Ectodermal cell (in vitro differentiated cells): ENCODE data around the gene FAM83E.
A peak's percentile ranks its signal among the peaks of the same experiment; 100 is the strongest.

ENCODE experiments used
- H3K27ac ChIP-seq: 2 replicates; pipeline ENCODE4 v1.7.0; 2013; ENCODE audit warnings: mild to moderate bottlenecking, low read depth, low read length; ENCODE audit not compliant: insufficient read depth, poor library complexity, severe bottlenecking
- H3K27me3 ChIP-seq: 2 replicates; pipeline ENCODE4 v1.7.0; 2013; ENCODE audit warnings: mild to moderate bottlenecking, low read length; ENCODE audit not compliant: insufficient read depth, control insufficient read depth, poor library complexity, severe bottlenecking
- H3K36me3 ChIP-seq: one replicate; pipeline ENCODE4 v1.7.0; 2013; ENCODE audit warnings: low read length; ENCODE audit not compliant: control insufficient read depth, insufficient read depth
- H3K4me1 ChIP-seq: one replicate; pipeline ENCODE4 v1.7.0; 2013; ENCODE audit warnings: low read length; ENCODE audit not compliant: control insufficient read depth, insufficient read depth
- H3K4me3 ChIP-seq: 2 replicates; pipeline ENCODE4 v1.7.0; 2013; ENCODE audit warnings: low read depth, low read length, control low read depth; ENCODE audit not compliant: insufficient read depth
- H3K9me3 ChIP-seq: 2 replicates; pipeline ENCODE4 v1.7.0; 2013; ENCODE audit warnings: mild to moderate bottlenecking, low read length, moderate library complexity; ENCODE audit not compliant: control insufficient read depth
- WGBS, 2 experiments: methylation state at CpG; one replicate each; pipeline ENCODE4 v1.1.7; 2013; ENCODE audit warnings: missing lambda C conversion rate in 2 of 2; 5-methylcytosine and 5-hydroxymethylcytosine counted together

Gene FAM83E

DNA sequence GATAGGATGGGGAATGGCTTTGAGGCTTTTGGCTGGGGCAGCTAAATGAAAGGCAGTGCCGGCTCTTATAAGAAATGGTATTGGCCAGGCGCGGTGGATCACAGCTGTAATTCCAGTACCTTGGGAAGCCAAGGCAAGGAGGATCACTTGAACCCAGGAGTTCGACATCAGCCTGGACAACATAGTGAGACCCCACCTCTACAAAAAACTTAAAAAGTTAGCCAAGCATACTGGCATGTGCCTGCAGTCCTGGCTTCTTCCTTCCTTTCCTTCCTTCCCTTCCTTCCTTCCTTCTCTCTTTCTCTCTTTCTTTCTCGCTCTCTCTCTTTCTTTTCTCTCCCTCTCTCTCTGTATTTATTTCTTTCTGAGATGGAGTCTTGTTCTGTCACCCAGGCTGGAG is 28.0 kb upstream of the FAM83E start:
- no peak overlapping the region for H3K27ac ChIP-seq
- no peak overlapping the region for H3K4me3 ChIP-seq
- WGBS, 2 experiments, result 94 to 95% methylated on average over 5 of the region's 5 CpGs
- H3K27me3 ChIP-seq, result no peaks in the 10 kb centered on the region
- H3K4me1 ChIP-seq, result peaks cover 11% of the 10 kb centered on the region
- no peaks in the 10 kb centered on the region for H3K36me3 ChIP-seq
- no peaks in the 10 kb centered on the region for H3K9me3 ChIP-seq

DNA sequence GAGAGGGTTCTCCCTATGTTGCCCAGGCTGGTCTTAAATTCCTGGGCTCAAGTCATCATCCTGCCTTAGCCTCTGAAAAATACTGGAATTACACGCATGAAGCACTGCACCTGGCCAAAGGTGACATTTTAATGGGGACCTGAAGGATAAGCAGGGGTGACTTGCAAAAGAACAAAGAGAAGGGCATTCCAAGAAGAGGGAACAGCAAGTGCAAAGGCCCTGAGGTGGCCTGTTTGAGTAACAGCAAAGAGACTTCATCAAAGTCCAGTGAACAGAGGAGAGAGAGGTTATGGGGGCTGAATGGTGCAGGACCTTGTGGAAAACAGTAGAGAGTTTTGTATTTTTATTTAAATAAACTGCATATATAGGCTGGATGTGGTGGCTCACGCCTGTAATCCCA is 27.0 kb upstream of the FAM83E start:
- H3K27ac ChIP-seq, result no peak overlapping the region
- H3K27me3 ChIP-seq, result no peaks in the 10 kb centered on the region
- no peaks in the 10 kb centered on the region for H3K36me3 ChIP-seq
- WGBS, 2 experiments, result 91 to 98% methylated on average over 2 of the region's 2 CpGs
- no peak overlapping the region for H3K4me3 ChIP-seq
- peaks cover 11% of the 10 kb centered on the region for H3K4me1 ChIP-seq
- no peaks in the 10 kb centered on the region for H3K9me3 ChIP-seq

DNA sequence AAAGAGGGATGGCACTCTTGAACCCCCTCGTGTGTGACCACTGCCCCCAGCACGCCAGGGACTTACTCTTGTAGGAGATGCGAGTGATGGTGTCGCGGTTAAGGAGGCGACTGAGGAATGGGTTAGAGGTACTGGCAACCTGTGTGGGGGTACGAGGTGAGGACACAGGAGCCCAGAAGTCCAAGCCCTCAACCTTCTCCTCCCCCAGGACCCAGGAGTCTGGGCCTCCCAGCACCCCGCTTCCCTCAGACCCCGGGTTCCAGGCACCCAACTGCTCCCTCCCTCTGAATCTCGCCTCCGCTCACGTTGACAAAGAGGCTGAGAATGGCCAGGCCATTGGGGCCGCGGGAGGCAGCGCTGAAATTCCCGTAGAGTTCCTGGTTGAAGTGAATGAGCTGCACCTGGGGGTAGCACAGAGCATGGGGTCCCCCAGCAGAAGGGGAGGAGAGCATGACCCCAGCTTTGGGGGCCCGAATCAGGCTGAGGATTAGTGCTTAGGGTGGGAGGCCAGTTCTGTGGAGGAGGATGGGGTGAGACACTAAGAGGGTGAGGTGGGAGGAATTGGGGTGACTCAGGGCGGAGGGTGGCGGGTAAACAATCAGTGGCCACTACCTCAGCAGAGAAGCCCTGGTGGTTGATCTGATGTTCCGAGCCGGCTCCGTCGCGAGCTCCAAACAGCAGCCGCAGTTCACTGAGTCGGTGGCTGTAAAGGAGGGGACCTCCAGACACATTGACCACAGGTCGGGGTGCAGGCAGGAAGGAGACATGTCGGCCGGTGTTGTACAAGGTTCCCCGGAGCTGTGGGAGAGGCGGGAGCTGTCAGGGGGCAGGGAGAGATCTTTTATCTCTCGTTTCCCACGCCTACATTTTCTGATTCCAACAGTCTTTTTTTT is 24.9 kb upstream of the FAM83E start:
- WGBS, 2 experiments, result 89% methylated on average over 33 of the region's 33 CpGs
- peaks cover 16% of the 10 kb centered on the region for H3K4me1 ChIP-seq
- H3K4me3 ChIP-seq, result no peak overlapping the region
- H3K27ac ChIP-seq, result no peak overlapping the region
- H3K36me3 ChIP-seq, result no peaks in the 10 kb centered on the region
- H3K27me3 ChIP-seq, result peaks cover 10% of the 10 kb centered on the region
- no peaks in the 10 kb centered on the region for H3K9me3 ChIP-seq

DNA sequence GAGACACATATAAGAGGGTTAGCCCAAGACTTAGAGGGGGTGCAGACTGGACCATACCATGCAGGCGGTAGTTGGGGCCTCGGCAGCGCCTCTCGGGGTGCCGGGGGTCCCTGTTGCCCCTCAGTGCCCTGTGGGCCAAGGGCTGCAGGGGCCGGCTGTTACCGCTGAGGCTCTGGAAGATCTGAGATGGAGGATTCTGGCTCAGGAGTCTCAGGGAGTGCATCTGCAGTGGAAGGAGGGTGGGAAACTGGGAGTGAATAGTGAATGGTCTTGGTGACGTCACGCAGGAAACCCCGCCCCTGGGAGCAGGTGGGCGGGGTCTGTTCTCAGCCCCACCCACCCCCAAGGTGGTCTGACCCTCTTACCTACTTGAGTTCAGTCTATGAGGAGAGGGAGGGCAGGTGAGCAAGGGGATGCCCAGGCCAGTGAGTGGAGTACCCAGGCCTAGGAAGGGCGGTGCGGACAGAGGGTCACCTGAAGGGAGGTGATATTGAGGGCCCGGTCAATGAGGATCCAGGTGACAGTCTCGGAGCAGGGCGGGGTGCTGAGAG is 24.0 kb upstream of the FAM83E start:
- Histone ChIP-seq H3K4me3 (peak overlapping the region; percentile 3), H3K4me1 (peaks cover 13% of the 10 kb centered on the region), H3K27ac (peak overlapping the region; percentile 67), H3K9me3 (no peaks in the 10 kb centered on the region), H3K27me3 (peaks cover 10% of the 10 kb centered on the region), H3K36me3 (no peaks in the 10 kb centered on the region)
- 87 to 89% methylated on average over 16 of the region's 16 CpGs for WGBS, 2 experiments

DNA sequence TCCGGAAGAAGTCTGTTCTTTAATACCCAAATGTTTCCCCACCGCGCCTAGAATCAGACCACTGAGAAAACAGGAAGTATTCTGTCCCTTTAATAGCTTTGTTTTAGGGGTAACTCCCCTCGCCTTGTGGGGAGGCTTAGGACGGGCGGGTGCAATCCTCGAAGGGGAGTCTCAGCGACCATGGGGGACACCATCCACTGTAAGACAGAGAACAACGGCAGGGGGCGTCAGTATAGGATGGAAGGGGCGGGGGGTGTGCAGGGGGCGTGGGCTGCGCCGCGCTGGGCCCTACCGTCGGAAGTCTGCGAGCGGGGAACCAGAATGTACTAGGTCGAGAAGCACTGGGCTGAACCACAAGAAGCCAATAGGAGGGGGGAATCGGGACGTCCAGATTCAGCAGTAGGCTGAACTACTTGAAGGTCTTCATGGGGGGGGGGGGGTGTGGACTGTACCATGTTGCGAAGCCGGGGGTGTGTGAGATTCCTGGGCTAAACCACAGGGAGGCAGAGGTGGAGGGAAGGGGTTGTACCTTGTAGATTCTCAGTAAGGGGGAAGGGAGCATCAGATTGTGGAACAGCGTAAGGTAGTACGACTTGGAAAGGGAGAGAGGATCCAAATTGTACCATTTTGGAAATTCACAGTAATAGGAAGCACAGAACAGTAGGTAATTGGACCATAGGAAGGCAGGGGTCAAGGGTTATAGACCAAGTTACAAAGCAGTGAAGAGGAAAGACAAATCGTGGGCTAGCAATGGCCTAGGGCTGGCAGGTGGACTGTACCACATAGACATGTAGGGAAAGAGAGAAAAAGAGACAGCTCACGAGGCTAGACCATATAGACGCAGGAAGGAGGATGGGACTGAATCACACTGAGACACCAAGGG is 23.3 kb upstream of the FAM83E start:
- 13% methylated on average over 29 of the region's 29 CpGs for WGBS, 2 experiments
- Histone ChIP-seq H3K4me3 (peak overlapping the region; percentile 38), H3K27ac (peak overlapping the region; percentile 95), H3K9me3 (no peaks in the 10 kb centered on the region), H3K27me3 (peaks cover 10% of the 10 kb centered on the region), H3K4me1 (peaks cover 13% of the 10 kb centered on the region), H3K36me3 (no peaks in the 10 kb centered on the region)

DNA sequence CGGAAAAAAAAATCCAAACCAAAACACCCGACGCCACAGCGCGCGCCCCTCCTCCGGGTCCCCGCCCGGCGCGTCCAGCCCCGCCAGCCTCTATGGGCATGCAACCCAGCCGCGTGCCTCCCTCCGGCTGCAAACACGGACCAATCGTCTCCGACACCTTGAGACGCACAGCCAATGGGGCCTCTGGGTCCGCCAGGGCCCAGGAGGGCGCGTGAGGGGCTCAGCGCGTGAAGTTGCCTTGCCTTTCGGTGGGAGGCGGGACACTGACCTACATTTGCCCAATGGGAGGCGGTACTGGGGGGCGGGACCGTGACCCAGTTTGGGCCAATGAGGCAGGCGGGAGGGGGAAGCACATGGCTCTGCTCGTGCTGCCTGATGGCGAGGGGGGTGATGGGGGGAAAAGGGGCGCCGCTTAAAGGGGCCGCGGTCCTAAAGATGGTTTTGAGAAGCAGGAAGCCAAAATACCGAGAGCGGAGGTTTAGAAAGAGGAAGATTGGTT is 22.6 kb upstream of the FAM83E start:
- WGBS, 2 experiments, result 0% methylated on average over 38 of the region's 38 CpGs
- Histone ChIP-seq H3K4me3 (peak overlapping the region; percentile 75), H3K36me3 (no peaks in the 10 kb centered on the region), H3K4me1 (peaks cover 13% of the 10 kb centered on the region), H3K27ac (peak overlapping the region; percentile 95), H3K27me3 (peaks cover 10% of the 10 kb centered on the region), H3K9me3 (no peaks in the 10 kb centered on the region)

DNA sequence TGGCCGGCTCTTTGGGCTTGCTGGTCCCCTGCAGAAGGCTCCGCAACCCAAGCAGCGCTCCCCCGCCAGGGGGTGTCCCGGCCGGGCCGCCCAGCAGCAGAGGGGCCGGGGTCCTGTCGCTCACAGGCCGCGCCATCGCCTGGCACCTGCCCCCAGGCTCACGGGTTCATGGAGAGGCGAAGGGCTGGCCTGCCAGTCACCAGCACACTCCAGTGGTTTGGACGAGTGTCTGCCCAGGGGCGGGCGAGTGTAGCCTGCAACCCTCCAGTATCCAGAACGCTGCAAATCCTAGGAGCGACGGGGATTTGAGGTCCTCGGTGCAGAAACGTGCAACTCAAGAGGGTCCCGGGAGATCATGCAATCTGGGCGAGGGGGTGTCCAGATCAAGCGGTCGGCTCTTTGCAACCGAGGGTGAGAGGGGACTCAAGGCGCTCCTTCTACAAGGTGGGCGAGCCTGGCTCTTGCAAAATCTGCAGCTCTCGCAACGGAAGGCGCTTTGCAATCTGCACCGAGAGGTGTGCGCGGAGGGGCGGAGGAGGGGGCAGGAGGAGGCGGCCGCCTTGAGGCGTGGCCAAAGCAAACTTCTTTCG is 22.1 kb upstream of the FAM83E start, which contains the start of gene DBP:
DBP (minus strand) TSS at position 521 of the 590 bp plus-strand sequence; CDS start at position 136, 385 bp downstream.
- H3K4me1 ChIP-seq, result peaks cover 13% of the 10 kb centered on the region
- H3K27me3 ChIP-seq, result peaks cover 10% of the 10 kb centered on the region
- 1% methylated on average over 40 of the region's 40 CpGs for WGBS, 2 experiments
- H3K4me3 ChIP-seq, result peak within 1 kb of the TSS; percentile 75
- no peaks in the 10 kb centered on the region for H3K36me3 ChIP-seq
- no peaks in the 10 kb centered on the region for H3K9me3 ChIP-seq
- peak within 1 kb of the TSS; percentile 95 for H3K27ac ChIP-seq

DNA sequence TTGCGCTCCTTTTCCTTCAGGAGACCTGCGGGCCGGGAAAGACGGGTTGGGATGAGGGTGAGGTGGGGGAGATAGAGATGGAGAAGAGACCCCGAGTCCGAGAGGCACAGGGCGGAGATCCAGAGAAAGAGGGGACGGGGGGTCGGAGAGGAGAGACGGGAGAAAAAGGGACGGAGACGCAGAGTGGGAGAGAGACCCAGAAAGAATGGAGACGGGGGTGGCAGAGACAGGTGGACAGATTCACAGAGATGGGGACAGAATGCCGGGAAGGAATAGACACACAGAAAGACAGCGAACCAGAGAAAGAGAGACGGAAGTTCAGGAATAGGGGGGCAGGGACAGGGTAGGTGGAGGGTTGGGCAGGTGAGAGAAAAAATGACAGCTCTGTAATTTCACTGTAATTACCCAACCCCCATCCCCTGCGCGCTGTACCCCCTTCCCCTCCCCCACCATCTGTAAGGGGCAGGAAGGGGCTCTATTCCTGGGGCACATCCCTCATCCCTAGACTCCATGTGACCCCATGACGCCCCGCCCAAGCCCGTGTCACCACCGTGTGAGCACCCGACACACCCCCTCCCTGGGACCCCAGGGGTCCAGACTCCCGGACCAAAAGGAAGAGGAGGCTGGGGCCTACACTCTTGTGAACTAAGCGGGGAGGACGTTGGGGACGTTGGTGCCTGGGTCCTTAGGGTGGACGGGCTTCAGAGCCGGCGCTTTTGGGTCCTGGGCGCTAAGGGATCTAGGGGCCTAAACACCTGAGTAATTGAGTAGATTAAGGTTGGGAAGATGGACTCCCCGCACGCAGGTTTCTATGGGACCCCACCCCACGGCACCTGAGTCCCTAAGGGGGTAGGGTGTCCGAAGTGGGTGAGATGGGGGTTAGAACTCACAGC is 21.3 kb upstream of the FAM83E start:
- H3K27me3 ChIP-seq, result peaks cover 10% of the 10 kb centered on the region
- peak overlapping the region; percentile 75 for H3K4me3 ChIP-seq
- H3K4me1 ChIP-seq, result peaks cover 13% of the 10 kb centered on the region
- H3K36me3 ChIP-seq, result no peaks in the 10 kb centered on the region
- no peaks in the 10 kb centered on the region for H3K9me3 ChIP-seq
- H3K27ac ChIP-seq, result no peak overlapping the region
- 2% methylated on average over 35 of the region's 35 CpGs for WGBS, 2 experiments
